G401.6 (cell line): ENCODE results near the gene GJA3.
"Not testable (repeated sequence)": the region's sequence is repeated elsewhere in the genome, so short reads cannot be mapped to it uniquely, and the experiment has no call there.

Experiments used
- FAIRE-seq: peaks from 2 replicates; lab custom pipeline; 2012; peaks lifted over from hg19 to GRCh38; lab: Jason Lieb, UNC

The GJA3 gene

GRCh38 chr13:20182231-20182846 lies 21.5 kb upstream of the GJA3 start:
- FAIRE-seq = peak; percentile 85

GRCh38 chr13:20181188-20181587 lies 20.3 kb upstream of the GJA3 start:
- FAIRE-seq = no peak

- no peak for FAIRE-seq
Observed at GRCh38 chr13:20178156-20178555, 17.3 kb upstream of the GJA3 start.

GRCh38 chr13:20177049-20177831 lies 16.4 kb upstream of the GJA3 start:
- FAIRE-seq = no peak

- FAIRE-seq = no peak
Observed at GRCh38 chr13:20175907-20176652, 15.2 kb upstream of the GJA3 start.

GRCh38 chr13:20175406-20175794 lies 14.5 kb upstream of the GJA3 start:
- FAIRE-seq = no peak

- no peak for FAIRE-seq
Observed at GRCh38 chr13:20174656-20175405, 14.0 kb upstream of the GJA3 start.

GRCh38 chr13:20173116-20173746 lies 12.4 kb upstream of the GJA3 start:
- no peak for FAIRE-seq

GRCh38 chr13:20171364-20171763 lies 10.5 kb upstream of the GJA3 start:
- FAIRE-seq = no peak

- no peak for FAIRE-seq
Observed at GRCh38 chr13:20170921-20171320, 10.1 kb upstream of the GJA3 start.

- FAIRE-seq = no peak
Observed at GRCh38 chr13:20168396-20168795, 7.5 kb upstream of the GJA3 start.

GRCh38 chr13:20165417-20166257 lies 4.8 kb upstream of the GJA3 start:
- FAIRE-seq = no peak

- FAIRE-seq = no peak
Observed at GRCh38 chr13:20161951-20162300, 1.1 kb upstream of the GJA3 start.

GRCh38 chr13:20161275-20161950 lies 561 bp upstream of the GJA3 start:
- FAIRE-seq = no peak

GRCh38 chr13:20159646-20160305 lies 1.1 kb downstream of the GJA3 start:
- FAIRE-seq = no peak

- no peak for FAIRE-seq
Observed at GRCh38 chr13:20157151-20157796, 3.6 kb downstream of the GJA3 start.

- no peak for FAIRE-seq
Observed at GRCh38 chr13:20156702-20157101, 4.2 kb downstream of the GJA3 start.

GRCh38 chr13:20153290-20153689 lies 7.6 kb downstream of the GJA3 start:
- not testable (repeated sequence) for FAIRE-seq

- FAIRE-seq = no peak
Observed at GRCh38 chr13:20151612-20152011, 9.2 kb downstream of the GJA3 start.

GRCh38 chr13:20151016-20151415 lies 9.8 kb downstream of the GJA3 start:
- FAIRE-seq = no peak
